NCI-H82 treated with DMSO at 0.1 percent for 48 hours (cell line): ENCODE results near the gene COL23A1.
A peak's percentile ranks its signal among the peaks of the same experiment; 100 is the strongest.

ENCODE experiments used
- DNase-seq: peaks from one replicate; lab custom pipeline; 2025; ENCODE audit not compliant: unreplicated experiment; lab: John Stamatoyannopoulos, UW

The COL23A1 gene

GRCh38 chr5:178291969-178292825, 298.0 kb downstream of the COL23A1 start:
- DNase-seq = no peak

GRCh38 chr5:178291161-178291561, 299.0 kb downstream of the COL23A1 start:
- DNase-seq = no peak

GRCh38 chr5:178290376-178290775, 299.8 kb downstream of the COL23A1 start:
- no peak for DNase-seq

- no peak for DNase-seq
Observed at GRCh38 chr5:178289438-178289837, 300.8 kb downstream of the COL23A1 start.

GRCh38 chr5:178288401-178289368, 301.5 kb downstream of the COL23A1 start:
- peak; percentile 45 for DNase-seq

- DNase-seq = no peak
Observed at GRCh38 chr5:178287791-178288105, 302.4 kb downstream of the COL23A1 start.

GRCh38 chr5:178287091-178287790, 303.0 kb downstream of the COL23A1 start:
- DNase-seq = no peak

GRCh38 chr5:178286226-178287090, 303.7 kb downstream of the COL23A1 start:
- DNase-seq = no peak

- no peak for DNase-seq
Observed at GRCh38 chr5:178285399-178286225, 304.6 kb downstream of the COL23A1 start.

- DNase-seq = no peak
Observed at GRCh38 chr5:178284996-178285395, 305.2 kb downstream of the COL23A1 start.

GRCh38 chr5:178284093-178284675, 306.0 kb downstream of the COL23A1 start:
- DNase-seq = peak; percentile 12

GRCh38 chr5:178283520-178283919, 306.7 kb downstream of the COL23A1 start:
- no peak for DNase-seq

GRCh38 chr5:178282391-178282790, 307.8 kb downstream of the COL23A1 start:
- no peak for DNase-seq

- no peak for DNase-seq
Observed at GRCh38 chr5:178281331-178281730, 308.9 kb downstream of the COL23A1 start.

- DNase-seq = no peak
Observed at GRCh38 chr5:178280631-178281030, 309.6 kb downstream of the COL23A1 start.

GRCh38 chr5:178279723-178280438, 310.3 kb downstream of the COL23A1 start:
- DNase-seq = no peak

GRCh38 chr5:178279026-178279722, 311.0 kb downstream of the COL23A1 start:
- DNase-seq = no peak
